ENCODE measurements around the gene CCNYL1.
"Not testable (repeated sequence)": the region's sequence is repeated elsewhere in the genome, so short reads cannot be mapped to it uniquely, and the experiment has no call there.

Gene CCNYL1

GRCh38 chr2:207697411-207697810, 14.0 kb upstream of the CCNYL1 start:
- DNase-seq (ENCODE audit: low spot score): no peak

DNA sequence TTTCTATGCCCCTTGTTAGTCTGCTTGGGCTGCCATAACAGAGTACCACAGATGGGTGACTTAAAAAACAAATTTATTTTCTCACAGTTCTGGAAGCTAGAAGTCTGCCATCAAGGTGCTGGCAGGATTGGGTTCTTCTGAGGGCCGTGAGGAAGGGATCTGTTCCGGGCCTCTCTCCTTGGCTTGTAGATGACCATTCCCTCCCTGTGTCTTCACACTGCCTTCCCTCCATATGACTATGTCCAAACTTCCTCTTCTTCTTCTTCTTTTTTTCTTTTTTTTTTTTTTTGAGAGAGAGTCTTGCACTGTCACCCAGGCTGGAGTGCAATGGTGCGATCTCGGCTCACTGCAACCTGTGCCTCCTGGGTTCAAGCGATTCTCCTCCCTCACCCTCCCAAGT, 13.1 kb upstream of the CCNYL1 start:
- DNase-seq (ENCODE audit: low spot score): no peak

DNA sequence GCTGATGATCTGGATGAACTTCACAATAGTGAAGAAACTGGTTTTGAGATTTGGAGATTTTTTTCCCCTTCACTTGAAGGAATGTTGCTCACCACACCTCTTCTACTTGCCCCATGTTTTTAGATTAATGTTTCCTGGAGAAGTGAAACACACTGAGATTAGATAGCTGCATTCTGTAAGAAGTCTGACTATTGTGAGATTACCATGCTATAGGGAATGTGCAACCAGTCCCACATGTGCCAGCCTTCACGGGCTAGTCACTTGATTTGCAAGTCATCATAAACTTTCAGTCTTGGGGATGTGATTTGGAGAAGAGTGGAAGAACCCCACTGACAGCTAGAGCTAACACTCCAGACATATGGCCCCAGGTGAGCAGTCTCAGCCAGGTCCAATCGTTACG, 7.4 kb upstream of the CCNYL1 start:
- DNase-seq (ENCODE audit: low spot score): no peak

DNA sequence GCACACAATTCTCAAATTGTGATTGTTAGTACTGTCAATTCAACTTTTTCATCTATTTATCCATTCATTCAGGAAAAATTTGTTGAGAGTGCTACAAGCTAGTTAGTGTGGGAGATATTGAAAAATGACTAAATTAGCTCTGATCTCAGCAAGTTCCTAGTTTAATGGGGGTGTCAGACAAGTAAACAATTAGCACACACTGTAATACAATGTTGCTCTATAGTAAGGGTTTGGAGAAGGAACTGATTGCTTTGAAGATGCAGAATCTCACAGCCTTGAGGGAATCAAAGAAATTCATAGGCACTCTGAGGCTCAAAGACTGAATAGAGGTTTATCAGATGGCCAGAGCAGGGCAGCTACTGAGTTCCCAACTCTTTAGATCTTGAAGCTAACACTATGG, 6.8 kb upstream of the CCNYL1 start:
- DNase-seq (ENCODE audit: low spot score): no peak

GRCh38 chr2:207706936-207707860, 4.2 kb upstream of the CCNYL1 start:
- DNase-seq (ENCODE audit: low spot score): no peak

DNA sequence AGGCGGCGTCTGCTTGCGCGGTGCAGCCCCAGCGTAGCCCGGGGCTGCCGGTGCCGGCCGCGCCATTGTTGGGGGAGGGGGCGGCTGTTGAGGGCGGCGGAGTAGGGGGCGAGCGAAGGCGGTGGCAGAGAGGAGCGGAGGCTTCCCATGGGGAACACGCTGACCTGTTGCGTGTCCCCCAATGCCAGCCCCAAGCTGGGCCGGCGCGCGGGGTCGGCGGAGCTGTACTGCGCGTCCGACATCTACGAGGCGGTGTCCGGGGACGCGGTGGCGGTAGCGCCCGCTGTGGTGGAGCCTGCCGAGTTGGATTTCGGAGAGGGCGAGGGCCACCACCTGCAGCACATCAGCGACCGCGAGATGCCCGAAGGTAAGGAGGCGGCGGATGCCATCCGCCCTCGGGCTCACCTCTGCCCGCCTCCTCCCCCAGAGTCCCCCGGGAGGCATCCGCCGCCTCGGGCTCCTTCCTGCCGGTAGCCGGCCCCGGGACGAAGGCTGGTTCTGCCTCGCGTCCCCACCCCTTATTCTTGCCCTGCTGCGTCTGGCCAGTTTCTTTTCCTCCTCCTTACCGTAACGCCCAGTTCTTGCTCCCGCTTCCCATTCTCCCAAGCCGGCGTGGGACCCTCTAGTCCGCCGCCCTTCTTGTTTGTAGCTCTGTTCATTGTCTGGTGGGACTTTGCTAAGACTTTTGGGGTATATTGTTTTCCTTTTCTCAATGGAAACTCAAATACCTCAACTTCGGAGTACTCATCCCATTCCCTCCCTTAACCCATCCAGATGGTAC, 500 bp downstream of the CCNYL1 start:
- no peak for DNase-seq (ENCODE audit: low spot score)

DNA sequence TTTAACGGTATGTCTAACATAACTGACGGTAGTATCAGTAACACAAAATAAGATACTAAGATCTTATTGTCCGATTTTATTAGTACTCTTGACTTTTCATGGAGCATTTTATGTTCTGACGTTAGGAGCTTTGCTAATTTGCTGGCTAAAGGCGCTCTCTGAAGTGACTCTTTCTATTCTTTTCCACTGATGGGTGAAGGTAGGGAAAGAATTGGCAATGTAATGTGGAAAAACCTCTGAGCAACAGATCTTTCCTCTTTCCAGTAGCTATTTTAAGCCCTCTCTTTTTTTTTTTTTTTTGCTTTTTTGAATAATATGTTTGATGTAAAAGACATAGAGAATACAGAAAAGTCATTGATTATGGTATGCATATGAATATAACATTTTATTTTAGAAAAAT, 4.6 kb downstream of the CCNYL1 start:
- DNase-seq (ENCODE audit: low spot score): no peak

DNA sequence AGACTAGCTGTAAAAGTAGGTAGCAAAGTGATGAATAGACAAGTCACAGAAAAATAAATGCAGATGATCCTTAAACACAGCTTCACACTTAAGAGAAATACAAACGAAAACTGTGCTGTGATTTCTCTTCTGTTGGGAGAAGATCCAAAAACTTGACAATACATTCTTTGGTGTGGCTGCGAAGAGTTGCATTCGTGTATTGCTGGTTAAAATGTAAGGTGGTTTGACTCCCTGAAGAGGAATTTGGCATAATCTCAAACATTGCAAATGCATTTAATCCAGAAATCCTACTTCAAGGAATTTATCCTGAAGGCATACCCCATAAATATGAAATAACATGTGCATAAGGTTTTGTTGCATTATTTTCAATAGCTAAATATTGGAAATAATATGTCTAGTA, 7.1 kb downstream of the CCNYL1 start:
- no peak for DNase-seq (ENCODE audit: low spot score)

GRCh38 chr2:207719008-207719407, 7.6 kb downstream of the CCNYL1 start:
- DNase-seq (ENCODE audit: low spot score): no peak

DNA sequence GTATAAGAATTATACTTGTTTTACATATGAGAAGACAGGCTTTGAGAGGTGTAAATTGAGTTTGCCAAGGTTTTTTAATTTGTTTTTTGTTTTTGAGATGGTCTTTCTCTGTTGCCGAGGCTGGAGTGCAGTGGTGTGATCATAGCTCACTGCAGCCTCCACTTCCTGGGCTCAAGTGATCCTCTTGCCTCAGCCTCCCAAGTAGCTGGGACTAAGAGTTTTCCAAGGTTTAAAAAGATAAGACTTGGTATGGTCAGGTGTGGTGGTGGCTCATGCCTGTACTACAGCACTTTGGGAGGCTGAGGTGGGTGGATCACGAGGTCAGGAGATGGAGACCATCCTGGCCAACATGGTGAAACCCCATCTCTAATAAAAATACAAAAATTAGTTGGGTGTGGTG, 8.2 kb downstream of the CCNYL1 start:
- not testable (repeated sequence) for DNase-seq (ENCODE audit: low spot score)

DNA sequence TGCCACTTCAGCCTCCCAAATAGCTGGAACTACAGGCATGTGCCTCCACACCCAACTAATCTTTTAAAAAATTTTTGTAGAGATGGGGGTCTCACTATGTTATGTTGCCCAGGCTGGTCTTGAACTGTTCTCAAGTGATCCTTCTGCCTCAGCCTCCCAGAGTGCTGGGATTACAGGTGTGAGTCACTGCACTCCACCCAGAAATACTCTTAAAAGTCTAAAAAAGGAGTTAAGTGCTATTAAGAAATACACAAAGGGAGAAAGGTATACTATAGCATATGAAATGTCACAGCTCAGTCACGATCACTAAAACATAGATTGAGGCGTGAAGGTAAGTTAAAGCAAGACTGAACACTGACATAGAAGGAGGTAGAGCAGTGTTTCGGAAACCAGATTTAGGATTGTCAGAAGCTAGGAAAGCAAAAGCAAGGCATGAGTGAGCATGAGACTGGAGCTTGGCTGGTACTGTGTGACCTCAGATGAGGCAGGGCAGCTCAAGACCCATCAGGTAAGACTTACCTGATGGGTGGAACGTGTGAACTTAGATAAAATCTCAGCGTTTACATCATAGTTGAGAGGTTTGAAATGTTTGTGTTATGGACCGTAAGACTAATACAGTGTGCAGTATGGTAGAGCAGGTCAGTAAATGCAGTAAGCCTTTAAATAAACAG, 9.2 kb downstream of the CCNYL1 start:
- DNase-seq (ENCODE audit: low spot score): no peak

DNA sequence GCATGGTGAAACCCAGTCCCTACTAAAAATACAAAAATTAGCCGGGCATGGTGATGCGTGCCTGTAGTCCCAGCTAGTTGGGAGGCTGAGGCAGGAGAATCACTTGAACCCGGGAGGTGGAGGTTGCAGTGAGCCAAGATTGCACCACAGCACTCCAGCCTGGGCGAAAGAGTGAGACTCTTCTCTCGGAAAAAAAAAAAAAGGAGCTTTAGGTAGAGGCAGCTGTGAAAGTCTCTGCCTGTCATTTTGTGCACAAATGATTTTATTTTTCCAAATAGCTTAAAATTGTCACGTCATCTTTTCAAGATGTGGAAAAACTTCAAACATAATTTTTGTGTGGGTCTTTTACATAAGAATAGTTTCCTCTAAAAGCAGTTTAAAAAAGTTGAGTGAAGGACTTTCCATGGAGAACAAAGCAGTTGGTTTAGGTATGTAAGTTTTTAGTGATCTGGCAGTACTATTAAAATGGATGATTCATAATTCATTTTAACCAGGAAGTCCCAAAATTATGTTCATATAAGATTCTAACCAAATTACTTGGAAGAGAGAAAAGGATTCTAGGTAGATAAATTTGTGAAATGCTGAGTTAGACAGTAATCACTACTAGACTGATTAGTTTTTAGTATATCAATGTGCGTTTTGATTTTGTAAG, 11.5 kb downstream of the CCNYL1 start:
- no peak for DNase-seq (ENCODE audit: low spot score)

GRCh38 chr2:207723425-207723787, 12.0 kb downstream of the CCNYL1 start:
- not testable (repeated sequence) for DNase-seq (ENCODE audit: low spot score)

- no peak for DNase-seq (ENCODE audit: low spot score)
Measured at GRCh38 chr2:207724113-207724512, 12.7 kb downstream of the CCNYL1 start.

DNA sequence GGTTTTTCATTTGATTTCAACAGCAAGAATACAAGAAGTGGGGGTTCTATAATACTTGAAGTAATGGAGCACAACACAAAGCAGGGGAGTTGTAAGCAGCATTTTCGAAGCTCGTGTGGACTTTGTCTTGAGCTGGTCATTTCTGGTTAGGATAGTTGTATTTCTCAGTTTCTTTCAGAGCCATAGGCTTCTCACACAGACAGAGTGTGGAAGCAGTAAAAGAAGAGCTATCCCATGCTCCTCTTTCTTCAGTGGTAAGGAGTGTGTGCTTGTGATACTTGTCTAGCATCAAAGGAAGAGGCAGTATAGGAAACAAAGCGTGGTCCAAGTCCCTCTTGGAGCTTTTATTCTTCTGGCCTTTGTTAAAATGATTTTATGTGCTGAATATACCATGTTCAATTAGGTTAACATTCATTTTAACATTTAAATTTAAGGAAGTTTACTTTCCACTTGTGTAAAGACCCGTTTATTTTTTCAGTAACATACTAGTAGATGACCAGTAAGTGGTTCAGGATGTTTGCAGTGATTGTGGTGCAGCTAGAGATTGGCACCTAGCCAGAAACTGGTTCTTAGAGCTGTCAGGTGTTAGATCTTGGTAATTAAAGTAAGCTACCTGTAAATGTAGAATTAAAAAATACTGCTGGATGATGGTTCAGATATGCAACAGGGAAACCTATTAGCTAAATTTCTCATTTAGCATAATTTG, 14.6 kb downstream of the CCNYL1 start:
- no peak for DNase-seq (ENCODE audit: low spot score)

DNA sequence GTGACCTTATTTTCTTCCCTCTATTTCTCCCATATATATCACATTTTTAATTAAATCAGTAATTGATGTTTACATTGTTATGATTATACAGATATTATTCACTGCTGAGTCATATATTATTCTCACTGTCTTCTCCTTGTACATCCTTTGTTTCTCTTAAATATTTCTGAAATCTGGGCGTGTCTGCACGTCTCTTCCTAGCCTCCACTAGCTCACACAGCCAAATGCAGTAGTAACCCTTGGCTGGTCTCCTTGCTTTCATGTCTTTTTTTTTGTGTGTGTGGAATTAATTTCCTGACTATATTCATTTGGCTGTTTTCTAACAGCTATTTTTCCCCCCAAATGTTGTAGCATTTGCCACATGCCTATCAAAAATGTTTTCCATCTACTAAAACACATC, 15.8 kb downstream of the CCNYL1 start:
- no peak for DNase-seq (ENCODE audit: low spot score)

DNA sequence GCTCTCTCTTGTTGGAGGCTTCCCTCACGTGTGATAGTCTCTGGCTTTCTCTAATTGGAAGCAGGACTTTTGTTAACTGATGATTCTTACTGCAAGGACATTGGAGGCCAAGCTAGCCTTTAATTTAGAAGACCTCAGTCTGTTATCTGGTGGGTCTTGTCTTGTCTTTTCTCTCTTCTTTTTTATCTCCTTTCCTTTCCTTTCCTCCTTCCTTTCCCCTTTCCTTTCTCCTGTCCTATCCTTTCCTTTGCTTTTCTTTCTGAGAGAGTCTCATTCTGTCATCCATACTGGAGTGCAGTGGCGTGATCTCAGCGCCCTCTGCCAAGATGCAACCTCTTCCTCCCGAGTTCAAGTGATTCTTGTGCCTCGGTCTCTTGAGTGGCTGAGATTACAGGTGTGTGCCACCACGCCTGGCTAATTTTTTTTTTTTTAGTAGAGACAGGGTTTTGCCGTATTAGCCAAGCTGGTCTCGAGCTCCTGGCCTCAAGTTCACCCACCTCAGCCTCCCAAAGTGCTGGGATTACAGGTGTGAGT, 18.1 kb downstream of the CCNYL1 start:
- DNase-seq (ENCODE audit: low spot score): no peak

DNA sequence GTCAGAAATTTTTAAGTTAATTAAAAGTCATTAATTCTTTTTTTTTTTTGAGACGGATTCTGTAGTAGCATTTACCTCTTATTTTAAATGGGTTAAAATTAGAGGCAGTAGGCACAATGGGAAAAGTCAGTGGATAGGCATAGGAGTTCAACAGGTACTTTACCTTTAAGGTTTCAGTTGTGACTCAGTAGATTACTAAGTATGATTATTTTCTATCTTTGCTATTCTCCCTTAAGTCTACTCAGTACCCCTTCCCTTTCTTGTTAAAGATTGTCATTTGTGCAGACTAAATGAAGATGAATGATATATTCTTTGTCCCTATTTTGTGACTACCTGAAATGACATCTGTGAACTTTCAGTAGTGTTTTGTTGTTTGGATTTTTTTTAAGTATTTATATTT, 19.7 kb downstream of the CCNYL1 start:
- DNase-seq (ENCODE audit: low spot score): no peak

- DNase-seq (ENCODE audit: low spot score): no peak
Measured at GRCh38 chr2:207733597-207734240, 22.3 kb downstream of the CCNYL1 start.

- no peak for DNase-seq (ENCODE audit: low spot score)
Measured at GRCh38 chr2:207734264-207734635, 22.8 kb downstream of the CCNYL1 start.

Measured in left forelimb (tissue), 1 donor.